ENCODE measurements around the gene FGF18.

GRCh38 chr5:171474230-171474813 lies 54.9 kb downstream of the FGF18 start:
- no peak for TF ChIP-seq POLR2AphosphoS5 (IDR thresholded peaks at IDR 0.05; ENCODE audit: low read depth, low read length)
- TF ChIP-seq CTCF (IDR thresholded peaks at IDR 0.05) = no peak
- TF ChIP-seq REST (IDR thresholded peaks at IDR 0.05; ENCODE audit: insufficient read depth in 1 of 2, low read depth in 2 of 2, low read length in 1 of 2) = no peak
- no peak for TF ChIP-seq TCF7L2 (IDR thresholded peaks at IDR 0.05; ENCODE audit: low read depth, low read length)
- TF ChIP-seq SIN3A (IDR thresholded peaks at IDR 0.05; ENCODE audit: borderline replicate concordance, insufficient read depth, low read depth, low read length) = no peak

Measured in Panc1 (cell line).